Frontal cortex (tissue), 4 donors: Measurements from ENCODE around the gene SLX4IP. TPM values are rescaled to one million over a fixed set of nuclear protein-coding genes. Genes with fewer than 3 reads are reported as not detected.

Source experiments
- DNase-seq, 2 donors: peaks; one replicate each; pipeline ENCODE4 v3.0.0; 2012; ENCODE audit warnings: low spot score in 2 of 2
- FAIRE-seq: peaks from 2 replicates; lab custom pipeline; 2012; peaks lifted over from hg19 to GRCh38; lab: Jason Lieb, UNC
- total RNA-seq: library from RNA; depleted of rRNA; stranded (reverse); fragments of >200 nt; gene quantifications from one replicate; pipeline ENCODE4 v1.2.3, GENCODE V29; 2014
- donor health status: control.
- donor health status: control.
- donor health status: control.

Gene SLX4IP
- total RNA-seq, 1 donor from 2014 or later, result 8.2 TPM

GRCh38 chr20:10540636-10541493 lies 105.8 kb downstream of the SLX4IP start:
- DNase-seq (no peak), FAIRE-seq (no peak)

- FAIRE-seq (no peak), DNase-seq (no peak)
These were observed 106.7 kb downstream of the SLX4IP start for GRCh38 chr20:10541668-10542411.

DNA sequence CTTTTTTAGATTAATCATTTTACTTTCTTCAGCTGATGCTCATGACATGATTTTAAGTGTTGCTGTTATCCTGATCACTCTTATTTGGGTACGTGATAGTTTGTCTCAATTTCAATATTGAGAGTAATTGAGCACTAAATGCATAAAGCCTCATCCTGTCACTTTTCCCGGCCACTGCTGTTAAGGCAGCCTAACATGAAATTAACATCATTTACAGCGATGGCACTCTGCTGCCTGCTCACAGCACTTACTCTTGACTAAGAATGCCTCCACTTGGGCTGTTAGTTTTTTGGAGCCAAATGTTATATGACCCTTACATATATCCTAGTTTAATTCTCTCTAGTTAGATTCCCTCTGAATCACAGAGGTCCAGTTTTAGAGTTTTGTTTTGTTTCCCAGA lies 107.3 kb downstream of the SLX4IP start:
- DNase-seq, result no peak
- no peak for FAIRE-seq

- FAIRE-seq, result no peak
- DNase-seq, result no peak
These were observed 108.4 kb downstream of the SLX4IP start for GRCh38 chr20:10543480-10543879.

DNA sequence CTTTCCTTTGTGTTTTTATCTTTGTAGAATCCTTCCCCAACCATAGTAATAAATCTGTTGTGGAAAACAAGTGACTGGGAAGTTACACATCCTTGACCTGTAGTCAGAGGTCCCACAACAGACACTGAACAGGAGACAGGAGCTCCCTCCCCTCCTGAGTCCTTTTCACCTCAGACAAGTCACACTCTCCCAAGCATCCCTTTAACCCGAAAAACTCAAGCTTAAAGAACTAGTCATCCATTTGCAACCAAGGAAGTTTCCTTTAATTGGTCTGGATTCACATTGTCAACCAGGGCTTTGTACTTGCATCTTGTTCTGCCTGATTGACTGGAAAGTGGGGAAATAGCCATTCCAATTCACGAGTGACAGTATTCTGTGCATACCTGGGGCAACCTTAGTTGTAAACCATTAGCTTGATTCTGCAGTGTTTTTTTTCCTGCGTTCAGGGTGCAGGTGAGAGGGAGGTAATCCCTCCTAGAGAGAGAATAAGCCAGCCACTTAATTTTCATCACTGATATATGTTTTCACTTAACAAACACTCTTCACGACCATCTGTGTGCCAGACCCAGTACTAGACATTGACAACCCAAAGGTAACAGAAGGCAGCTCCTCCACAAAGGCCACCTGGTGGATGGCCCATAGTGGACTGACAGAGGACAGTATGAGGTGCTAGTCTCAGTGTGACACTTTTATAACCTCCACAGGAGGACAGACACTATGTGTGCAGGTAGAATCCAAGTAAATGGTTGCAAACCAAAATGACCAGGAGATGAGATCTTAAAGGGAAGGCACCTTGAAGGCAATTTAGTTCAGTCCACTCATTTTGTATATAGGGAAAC lies 112.4 kb downstream of the SLX4IP start:
- no peak for DNase-seq
- no peak for FAIRE-seq

- DNase-seq (no peak), FAIRE-seq (no peak)
These were observed 114.4 kb downstream of the SLX4IP start for GRCh38 chr20:10549511-10549910.

- no peak for FAIRE-seq
These were observed 115.4 kb downstream of the SLX4IP start for GRCh38 chr20:10550204-10551118.

DNA sequence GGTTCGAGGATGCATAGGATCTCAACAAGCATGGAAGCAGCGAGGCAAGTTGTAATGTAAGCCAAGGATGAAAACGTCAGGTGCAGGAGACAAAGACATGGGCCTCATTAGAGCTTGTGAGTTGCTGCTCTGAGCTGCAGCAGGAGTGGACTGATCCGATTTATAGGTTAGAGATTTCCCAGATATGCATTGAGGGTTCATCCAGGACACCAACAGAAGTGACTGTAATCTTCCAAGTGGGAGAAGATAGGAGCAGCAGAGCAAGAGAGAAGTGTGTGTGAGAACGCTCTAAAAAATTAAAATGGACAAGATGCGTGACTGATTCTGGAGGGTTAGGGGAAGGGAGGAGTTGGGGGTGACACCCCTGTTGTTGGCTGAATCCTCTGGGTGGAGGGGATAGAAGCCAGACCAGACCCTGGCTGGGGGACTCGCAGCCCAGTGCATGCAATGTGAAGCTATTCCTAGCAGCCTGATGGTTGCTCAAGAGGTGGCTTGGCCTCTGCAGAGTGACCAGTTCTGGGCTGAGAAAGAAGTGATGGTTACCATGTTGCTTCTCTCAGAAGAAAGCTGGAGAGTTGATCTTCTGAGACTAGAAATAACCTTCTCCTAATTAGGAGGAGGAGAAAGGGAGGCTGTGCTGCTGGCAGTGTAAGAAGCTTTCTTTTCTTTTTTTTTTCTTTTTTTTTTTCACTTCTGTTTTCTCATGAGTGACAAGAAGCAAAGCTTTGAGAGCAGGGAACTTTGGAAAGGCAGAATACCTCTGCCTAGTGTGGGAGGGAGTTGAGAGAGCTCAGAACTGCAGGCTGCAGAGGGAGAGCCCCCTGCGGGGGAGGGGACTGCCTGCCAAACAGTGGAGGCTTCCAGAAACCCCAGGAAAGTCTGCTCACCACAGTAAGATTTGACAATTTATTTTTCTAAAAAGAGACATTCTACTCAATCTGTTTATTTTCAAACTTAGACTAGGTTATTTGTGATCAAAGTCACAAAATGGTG lies 116.9 kb downstream of the SLX4IP start:
- FAIRE-seq (no peak), DNase-seq (peak in 1 of 2 donors; percentile 6)

More at GRCh38 chr20:10550204-10551118, 115.4 kb downstream of the SLX4IP start:
- DNase-seq, result no peak

DNA sequence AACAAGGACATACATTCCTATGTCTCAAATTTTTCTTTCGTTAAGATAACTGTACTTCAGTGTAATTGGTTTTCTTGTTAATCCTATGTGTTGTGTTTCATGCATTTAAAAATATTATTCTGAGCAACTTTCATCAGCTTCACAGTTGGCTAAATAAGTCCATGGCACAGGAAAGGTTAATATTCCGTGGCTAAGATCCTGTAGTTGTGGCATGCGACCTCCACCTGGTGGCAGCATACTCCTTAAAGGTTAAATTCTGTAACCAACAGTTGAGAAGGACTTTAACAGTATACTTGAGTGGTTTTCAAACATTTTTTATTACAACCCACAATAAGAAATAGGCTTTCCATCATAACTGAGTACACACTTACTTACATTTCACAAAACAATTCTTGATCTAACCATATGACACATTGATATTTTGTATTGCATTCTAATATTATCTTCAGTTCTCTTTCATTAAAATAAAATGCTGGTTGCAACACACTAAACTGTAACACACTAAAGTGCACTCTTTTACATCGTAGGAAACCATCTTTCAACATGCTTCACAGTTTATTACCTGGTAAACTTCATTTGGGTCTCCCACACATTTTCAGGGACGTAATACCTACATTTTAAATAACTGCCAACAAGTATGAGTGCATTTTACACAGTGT lies 118.3 kb downstream of the SLX4IP start:
- DNase-seq, result peak; percentile 2 to 27
- FAIRE-seq, result no peak

DNA sequence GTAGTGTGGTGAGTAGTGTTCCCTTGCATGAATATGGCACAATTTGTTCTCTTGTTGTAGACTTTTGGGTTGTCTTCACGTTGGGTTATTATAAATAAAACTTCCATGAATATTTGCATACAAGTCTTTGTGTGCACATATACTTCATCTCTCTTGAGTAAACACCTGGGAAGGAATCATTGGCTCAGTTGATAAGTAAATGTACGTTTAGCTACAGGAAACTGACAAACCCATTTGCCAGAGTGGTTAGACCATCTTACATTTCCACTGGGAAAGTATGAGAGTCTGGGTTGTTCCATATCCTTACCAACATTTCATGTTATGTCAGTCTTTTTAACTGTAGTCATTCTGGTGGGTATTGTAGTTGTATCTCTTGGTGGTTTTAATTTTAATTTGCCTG lies 119.2 kb downstream of the SLX4IP start:
- DNase-seq (no peak), FAIRE-seq (no peak)

DNA sequence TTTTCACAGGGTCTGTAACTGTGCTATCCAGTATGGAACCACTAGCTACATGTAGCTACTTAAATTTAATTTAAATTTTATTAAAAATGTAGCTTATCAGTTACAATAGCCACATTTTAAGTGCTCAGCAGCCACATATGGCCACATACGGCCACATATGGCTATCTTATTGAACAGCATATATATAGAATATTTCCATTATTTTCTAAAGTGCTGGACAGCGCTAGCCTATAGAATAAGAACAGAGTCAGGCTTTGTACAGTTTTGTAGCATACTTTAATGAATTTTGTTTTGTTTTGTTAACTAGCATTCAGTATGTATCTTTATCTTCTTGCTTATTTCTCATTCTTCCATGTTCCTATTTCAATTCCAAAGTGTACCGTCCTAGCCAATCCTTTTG lies 120.3 kb downstream of the SLX4IP start:
- DNase-seq (no peak), FAIRE-seq (no peak)

- DNase-seq (no peak), FAIRE-seq (no peak)
These were observed 120.8 kb downstream of the SLX4IP start for GRCh38 chr20:10555865-10556308.

- DNase-seq (no peak), FAIRE-seq (no peak)
These were observed 121.5 kb downstream of the SLX4IP start for GRCh38 chr20:10556519-10557083.

- FAIRE-seq (no peak), DNase-seq (no peak)
These were observed 122.6 kb downstream of the SLX4IP start for GRCh38 chr20:10557685-10558084.

DNA sequence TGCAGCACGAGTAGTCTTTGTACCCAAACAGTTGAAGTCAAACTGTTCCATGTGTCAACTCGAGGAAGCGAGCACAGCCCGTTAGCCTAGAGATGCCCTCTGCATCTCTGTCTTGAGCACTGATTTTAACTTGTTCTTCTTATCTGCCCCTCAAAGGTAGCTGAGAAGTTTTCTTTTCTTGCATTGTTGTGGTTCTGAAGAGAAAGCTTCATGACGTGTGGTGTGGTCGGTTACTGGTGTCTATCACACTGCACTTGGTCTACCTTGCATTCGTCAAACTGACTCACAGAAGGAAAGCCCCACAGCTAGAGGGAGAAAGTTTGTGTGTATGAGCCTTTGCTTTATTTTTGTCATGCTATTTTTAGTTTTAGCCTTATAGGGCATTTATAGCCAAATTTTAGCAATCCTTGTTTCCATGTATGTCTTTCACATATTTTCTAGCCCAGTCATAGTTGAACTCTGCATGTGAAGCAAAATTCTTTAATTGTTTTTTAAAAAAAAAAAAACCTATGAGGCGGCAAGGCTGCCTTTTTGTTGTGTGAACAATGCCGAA lies 123.6 kb downstream of the SLX4IP start:
- FAIRE-seq (no peak), DNase-seq (no peak)

- no peak for FAIRE-seq
- DNase-seq, result no peak
These were observed 124.2 kb downstream of the SLX4IP start for GRCh38 chr20:10559266-10559665.

- FAIRE-seq, result no peak
These were observed 125.6 kb downstream of the SLX4IP start for GRCh38 chr20:10560686-10561085.

More at GRCh38 chr20:10560686-10561085, 125.6 kb downstream of the SLX4IP start:
- no peak for DNase-seq
